ENCODE measurements around the gene SIRT2.
"Not testable (repeated sequence)": the region's sequence is repeated elsewhere in the genome, so short reads cannot be mapped to it uniquely, and the experiment has no call there.

- not testable (repeated sequence) for TF ChIP-seq CTCF (optimal IDR thresholded peaks at IDR 0.05 in 1 of 3, IDR thresholded peaks at IDR 0.05 in 1 of 3, conservative IDR thresholded peaks at IDR 0.05 in 1 of 3; ENCODE audit: extremely low read depth in 1 of 3, insufficient read depth in 2 of 3, low read length in 3 of 3); EZH2 (IDR thresholded peaks at IDR 0.05; ENCODE audit: low read length)
Measured at GRCh38 chr19:38855751-38856150, 43.7 kb downstream of the SIRT2 start.
